DMS79 (cell line): Measurements from ENCODE around the gene ARHGEF35.
"Not testable (repeated sequence)": the region's sequence is repeated elsewhere in the genome, so short reads cannot be mapped to it uniquely, and the experiment has no call there.

Source experiments
- DNase-seq: peaks from one replicate; lab custom pipeline; 2025; lab: John Stamatoyannopoulos, UW

ARHGEF35 gene

DNA sequence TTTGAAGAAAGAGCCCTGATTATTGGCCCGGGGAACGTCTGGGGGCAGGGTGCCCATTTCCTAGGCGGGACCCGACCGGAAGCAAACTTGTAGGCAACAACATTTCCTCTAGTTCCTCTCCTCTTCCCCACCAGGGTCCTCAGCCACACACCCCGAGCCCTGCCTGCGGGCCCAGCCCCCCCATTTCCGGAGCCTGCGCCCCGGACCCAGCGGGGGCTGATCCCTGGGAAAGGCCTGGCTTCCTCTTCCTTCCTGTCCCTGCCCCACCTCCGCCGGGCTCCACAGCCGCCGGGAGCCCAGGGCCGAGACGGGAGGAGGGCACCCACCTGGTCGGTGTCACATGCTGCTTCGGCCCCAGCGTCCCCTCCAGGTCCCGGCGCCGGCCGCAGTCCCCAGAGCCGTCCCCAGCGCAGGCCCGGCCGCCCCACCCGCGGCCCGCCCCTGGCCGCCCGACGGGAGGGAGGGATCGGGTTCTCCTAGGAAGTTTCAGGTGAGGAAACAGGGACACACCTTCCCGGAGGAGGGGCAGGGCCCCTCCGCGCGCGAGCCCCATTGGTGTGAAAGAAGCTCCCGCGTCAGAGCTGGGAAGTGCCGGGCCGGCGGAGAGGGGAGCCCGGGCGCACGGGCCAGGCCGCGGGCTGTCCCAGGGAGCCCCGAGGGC lies at the start of gene ARHGEF35:
Gene ARHGEF35, minus strand, starts transcription at position 622 of the 661 bp plus-strand sequence. CDS start 7,450 bp downstream, outside the sequence.
- DNase-seq = not testable (repeated sequence)

- not testable (repeated sequence) for DNase-seq
Observed at GRCh38 chr7:144245372-144245771, 49.7 kb upstream of the ARHGEF35 start.

- not testable (repeated sequence) for DNase-seq
Observed at GRCh38 chr7:144239365-144239764, 43.7 kb upstream of the ARHGEF35 start, which contains the start of gene OR2A42. OR2A42 (minus strand) TSS chr7:144239605; CDS start chr7:144232843, 6,762 bp downstream.

- not testable (repeated sequence) for DNase-seq
Observed at GRCh38 chr7:144238530-144239082, 43.0 kb upstream of the ARHGEF35 start.

DNA sequence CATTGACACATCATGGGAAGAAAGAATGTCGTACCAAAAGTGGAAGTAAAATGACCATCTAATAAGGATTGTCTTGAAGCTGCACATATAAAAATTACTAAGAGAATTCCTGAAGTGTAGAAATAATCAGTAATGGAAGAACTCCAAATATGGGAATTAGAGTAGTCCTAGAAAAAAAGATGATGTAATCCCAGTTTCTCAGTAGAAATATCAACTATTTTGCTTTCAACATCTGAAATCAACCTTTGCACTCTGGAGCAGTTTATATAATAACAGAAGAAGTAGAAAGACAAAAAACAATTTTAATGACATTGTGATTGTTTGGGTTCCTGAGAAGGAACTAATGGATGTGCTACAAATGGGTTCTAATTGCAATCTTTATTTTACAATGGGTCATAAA lies 37.4 kb upstream of the ARHGEF35 start:
- DNase-seq = not testable (repeated sequence)

DNA sequence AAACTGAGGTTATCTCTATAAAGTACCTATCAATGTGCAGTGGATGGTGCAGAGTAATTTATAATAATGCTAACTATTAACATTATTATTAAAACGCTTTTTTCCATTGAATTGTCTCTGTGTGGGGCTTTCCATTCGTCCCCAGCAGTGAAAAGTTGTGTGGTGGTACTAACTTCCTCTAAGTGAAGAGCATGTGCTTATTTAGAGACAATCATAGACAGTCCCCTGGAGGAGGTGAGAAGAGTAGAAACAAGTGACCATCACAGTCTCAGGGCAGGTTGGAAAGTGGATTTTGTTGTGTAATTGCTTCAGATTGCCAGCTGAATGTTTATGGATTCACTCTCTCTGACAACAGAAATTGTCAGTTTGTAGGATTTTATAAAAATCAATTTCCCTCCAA lies 35.4 kb upstream of the ARHGEF35 start:
- DNase-seq = not testable (repeated sequence)

- DNase-seq = not testable (repeated sequence)
Observed at GRCh38 chr7:144228810-144229209, 33.2 kb upstream of the ARHGEF35 start.

GRCh38 chr7:144226866-144227265 lies 31.2 kb upstream of the ARHGEF35 start:
- not testable (repeated sequence) for DNase-seq

GRCh38 chr7:144223675-144224074 lies 28.0 kb upstream of the ARHGEF35 start:
- not testable (repeated sequence) for DNase-seq

GRCh38 chr7:144220531-144220930 lies 24.9 kb upstream of the ARHGEF35 start:
- DNase-seq = not testable (repeated sequence)

DNA sequence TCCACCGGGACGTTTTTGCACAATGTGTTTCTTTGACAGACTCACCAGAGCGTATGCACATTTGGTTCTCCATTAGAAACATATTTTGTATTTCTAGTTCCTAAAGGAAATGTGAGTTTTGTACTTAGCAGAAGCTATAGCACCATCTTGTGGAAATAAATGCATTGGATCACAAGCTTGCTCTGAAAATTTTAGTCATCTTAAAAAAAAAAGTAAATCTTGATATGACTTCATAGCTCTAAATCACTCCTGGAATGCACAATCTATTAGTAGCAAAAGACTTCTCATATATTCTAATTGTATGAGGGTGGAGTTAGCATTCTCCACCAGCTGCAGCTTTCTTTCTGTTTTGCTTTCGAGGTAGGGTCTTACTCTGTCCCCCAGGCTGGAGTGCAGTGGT lies 23.5 kb upstream of the ARHGEF35 start:
- DNase-seq = not testable (repeated sequence)

- DNase-seq = not testable (repeated sequence)
Observed at GRCh38 chr7:144218581-144218980, 22.9 kb upstream of the ARHGEF35 start.

DNA sequence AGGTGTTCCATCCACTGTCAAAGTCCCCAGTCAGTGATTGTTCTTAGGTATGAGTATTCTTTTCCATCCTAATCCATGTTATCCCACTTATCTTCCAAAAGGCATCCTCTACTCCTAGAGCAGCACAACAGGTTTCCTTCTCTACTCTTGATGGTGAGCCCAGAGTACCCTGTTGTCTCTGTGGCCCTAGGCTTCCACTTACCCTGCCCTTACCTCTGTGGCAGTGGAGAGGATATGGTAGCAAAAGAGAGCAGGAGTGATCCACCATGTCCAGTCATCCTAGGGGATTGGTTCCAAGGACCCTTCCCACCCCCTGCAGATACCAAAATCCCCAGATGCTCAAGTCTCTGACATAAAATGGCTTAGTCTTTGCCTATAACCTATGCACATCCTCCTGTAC lies 21.6 kb upstream of the ARHGEF35 start:
- not testable (repeated sequence) for DNase-seq

GRCh38 chr7:144205306-144205705 lies 9.7 kb upstream of the ARHGEF35 start:
- DNase-seq = not testable (repeated sequence)

GRCh38 chr7:144203086-144203485 lies 7.5 kb upstream of the ARHGEF35 start:
- not testable (repeated sequence) for DNase-seq

DNA sequence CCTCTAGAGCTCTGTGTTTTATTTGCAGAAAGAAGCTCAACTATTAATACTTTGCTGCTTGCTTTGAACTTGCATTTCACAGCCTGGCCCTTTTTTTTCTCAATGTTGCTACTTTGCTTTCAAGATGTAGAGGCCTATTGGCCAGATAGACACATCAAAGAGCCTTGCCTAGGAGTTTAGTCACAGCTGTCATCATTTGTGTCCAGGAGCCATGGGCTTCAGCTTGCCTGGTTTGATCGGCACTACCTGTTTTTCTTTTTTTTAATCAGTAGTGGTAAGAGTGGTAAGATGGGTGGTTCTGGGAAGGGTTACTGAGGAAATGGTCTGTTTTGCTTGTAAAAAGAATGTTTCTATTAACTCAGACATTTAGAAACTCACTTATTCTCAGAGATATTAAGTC lies 6.3 kb upstream of the ARHGEF35 start:
- DNase-seq = not testable (repeated sequence)

DNA sequence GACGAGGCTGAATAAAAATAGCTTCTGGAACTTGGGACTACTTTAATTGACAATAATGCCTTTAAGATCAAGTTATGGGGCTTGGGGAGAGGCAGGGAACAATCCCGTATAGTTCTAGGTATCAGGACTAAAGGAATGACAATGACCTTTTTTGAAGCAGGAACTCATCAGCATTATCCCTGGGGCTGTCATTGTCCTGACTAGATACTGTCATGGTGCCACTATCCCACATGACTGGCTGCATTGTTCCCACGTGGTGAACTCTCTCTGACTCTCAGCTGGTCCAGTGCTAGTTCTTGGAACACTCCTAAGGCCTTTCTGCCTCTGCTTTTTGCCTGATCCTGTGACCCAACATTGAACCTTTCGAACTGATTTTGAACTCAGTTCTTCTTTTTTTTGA lies 3.3 kb upstream of the ARHGEF35 start:
- DNase-seq = not testable (repeated sequence)

DNA sequence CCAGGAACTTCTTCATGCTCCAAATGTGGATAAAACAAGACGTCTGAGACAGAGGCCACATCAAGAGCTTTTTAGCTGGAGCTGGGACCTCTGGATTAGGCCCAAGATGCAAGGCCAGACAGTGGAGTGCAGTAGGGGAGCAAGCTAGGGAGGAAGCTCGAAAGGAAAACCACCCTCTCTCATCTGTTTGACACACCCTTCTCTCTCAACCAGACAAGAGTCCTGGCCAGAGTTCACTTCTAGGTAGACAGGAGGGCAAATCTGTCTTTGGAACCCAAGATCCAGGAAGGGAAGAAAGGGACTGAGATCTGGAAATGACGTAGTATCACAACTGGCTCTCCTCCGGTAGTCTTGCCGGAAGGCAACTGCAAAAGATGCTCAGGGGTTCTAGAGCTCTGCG lies 1.2 kb downstream of the ARHGEF35 start:
- DNase-seq = not testable (repeated sequence)

GRCh38 chr7:144193782-144194181 lies 1.9 kb downstream of the ARHGEF35 start:
- not testable (repeated sequence) for DNase-seq

- DNase-seq = not testable (repeated sequence)
Observed at GRCh38 chr7:144188578-144189171, 7.0 kb downstream of the ARHGEF35 start.

DNA sequence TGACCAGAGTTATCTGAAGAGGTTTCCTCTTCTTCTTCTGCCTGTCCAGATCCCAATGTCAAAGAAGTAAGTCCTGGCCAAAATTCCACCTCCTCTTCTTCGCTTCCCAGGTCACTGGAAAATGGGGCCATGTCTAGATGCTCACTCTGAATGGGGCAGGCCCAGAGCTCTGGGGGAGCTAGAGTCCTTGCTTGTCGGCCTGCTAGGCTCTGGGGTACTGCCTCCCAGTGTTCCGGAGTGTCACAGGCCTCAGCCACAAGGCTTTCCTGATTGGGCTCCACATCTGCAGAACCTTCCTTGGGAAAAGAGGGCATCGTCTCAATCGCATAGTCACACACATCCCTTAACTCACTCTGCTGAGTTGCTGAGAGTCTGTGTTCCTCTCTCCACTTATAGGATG lies 7.8 kb downstream of the ARHGEF35 start:
- not testable (repeated sequence) for DNase-seq

- not testable (repeated sequence) for DNase-seq
Observed at GRCh38 chr7:144183166-144183565, 12.5 kb downstream of the ARHGEF35 start, which contains the start of gene CTAGE4. CTAGE4 (plus strand) TSS chr7:144183466; CDS start chr7:144183504, 38 bp downstream.

GRCh38 chr7:144179165-144179479 lies 16.5 kb downstream of the ARHGEF35 start:
- not testable (repeated sequence) for DNase-seq
